HG02610 (cell line): ENCODE measurements around the gene EHHADH.

ENCODE experiments used
- ATAC-seq: cut with Tn5 transposase; IDR thresholded peaks from one replicate; pipeline ENCODE4 v1.9.1; 2021; ENCODE audit warnings: mild to moderate bottlenecking, moderate library complexity; ENCODE audit not compliant: unreplicated experiment

Gene EHHADH

DNA sequence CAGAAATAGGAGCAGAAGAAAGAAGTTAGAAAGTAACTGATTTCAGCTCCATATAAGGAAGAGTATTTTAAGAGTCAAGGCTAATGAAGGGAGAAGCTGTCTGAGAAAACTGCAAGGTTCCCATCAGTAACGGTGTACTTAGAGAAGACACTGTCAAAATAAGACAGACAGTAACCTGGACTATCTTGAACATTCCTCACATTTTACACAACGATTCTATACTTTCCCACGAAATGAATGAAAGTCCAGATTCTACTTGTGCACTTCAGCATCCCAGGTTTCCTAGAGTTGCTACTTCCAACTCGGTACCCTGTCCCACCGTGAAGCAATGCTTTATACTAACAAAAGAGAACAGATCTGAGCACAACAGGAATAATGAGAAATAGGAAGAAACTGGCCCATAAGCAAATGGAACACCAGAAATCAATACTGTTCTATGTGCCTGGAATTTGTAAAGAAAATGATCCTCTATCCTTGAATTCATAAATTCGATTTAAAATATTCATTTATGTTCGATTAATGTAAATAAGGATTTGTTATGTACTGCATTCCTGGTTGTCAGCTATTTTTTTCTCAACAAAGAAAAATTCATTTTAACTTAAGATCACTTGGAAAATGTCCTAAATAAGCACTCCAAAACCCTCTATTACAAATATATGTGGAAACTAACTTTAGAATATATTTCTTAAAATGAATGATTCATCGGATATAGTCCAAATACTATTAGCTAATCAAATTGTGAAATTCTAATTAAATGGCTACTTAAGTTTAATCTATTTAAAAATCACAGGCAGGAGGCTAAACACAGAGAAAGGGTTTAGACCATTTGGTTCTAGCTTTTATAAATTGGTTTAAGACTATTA lies 102.5 kb downstream of the EHHADH start:
- ATAC-seq = no peak

DNA sequence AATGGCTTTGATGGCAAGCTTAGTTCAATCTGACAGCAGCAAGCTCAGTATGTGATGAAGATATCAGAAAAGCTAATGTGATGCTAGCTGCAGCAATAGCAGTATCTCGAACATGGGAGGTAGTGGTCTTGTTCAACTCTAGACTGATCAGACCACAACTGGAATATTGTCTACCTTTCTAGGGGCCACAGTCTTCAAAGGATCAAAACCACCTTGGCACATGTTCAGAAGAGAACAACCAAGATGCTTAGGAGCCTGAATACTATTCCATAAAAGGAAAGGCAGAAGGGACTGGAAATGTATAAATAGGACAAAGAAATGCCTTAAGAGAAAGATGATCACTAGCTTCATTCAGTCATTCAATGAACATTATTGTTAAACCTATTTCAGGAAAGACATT lies 103.3 kb downstream of the EHHADH start:
- no peak for ATAC-seq

DNA sequence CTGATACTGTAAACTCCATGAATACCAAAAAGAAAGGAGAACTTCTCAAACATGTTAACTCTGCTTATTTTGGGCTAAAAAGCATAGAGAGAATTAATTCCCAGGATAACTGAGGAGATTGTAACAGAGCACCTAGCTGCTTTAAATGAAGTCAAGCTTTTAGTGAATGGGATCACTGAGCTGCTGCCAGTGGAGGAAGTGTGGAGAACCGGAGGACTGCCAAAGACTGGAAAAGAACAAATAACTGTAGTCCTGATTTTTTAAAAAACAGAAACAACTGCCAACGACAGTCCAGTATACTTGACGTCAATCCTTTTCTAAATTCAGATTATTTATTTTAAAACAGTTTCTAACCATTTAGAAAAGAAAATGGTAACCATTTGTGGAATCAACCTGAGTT lies 104.3 kb downstream of the EHHADH start:
- ATAC-seq = no peak

DNA sequence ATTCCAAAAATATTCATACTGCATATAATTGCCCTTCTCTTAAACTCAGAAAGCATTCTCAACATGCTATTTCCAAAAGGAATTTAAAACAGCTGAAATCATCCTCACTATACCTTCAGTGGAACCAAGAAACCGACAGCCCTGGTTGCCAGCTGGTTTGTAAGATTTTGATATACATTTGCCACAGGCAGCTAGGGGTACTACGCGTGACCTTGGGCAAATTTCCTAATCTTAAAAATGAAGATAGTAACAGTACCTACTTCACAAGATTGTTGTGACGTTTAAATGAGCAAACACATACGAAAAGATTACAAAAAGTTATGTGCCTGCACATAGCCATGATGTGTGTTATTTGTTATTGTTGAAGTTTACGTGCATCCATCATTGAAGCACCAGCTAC lies 108.3 kb downstream of the EHHADH start:
- no peak for ATAC-seq

DNA sequence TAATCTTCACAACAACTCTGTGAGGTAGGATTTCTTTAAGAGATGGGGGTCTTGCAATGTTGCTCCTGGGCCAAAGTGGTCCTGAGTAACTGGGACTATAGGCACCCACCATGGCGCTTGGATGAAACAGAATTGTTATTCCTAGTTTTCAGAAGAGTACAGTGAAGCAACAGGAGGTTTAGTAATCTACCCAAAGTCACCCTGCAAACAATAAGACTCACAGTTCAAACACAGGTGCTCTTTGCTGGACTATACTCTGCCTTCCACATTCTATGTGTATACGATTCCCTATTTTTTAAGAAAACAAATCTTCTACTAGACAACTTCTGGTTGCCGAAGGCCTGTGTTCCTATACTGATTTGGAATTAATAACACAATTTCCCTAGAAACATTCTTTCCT lies 109.1 kb downstream of the EHHADH start:
- ATAC-seq = no peak
